Measurements from ENCODE around the gene CIITA.

GRCh38 chr16:10931977-10932632 is 55.1 kb downstream of the CIITA start:
- TF ChIP-seq CTCF (IDR thresholded peaks at IDR 0.05) (no peak), POLR2A (IDR thresholded peaks at IDR 0.05) (no peak), POLR2AphosphoS5 (IDR thresholded peaks at IDR 0.05) (no peak)
